SU-DHL-6 (cell line): ENCODE data around the gene RGL2.

Source experiments
- H2AFZ ChIP-seq: fragments of 200-600 bp; sonication (generic); 2 replicates; pipeline ENCODE4 v1.6.1; 2014; ENCODE audit warnings: low read depth, mild to moderate bottlenecking, moderate library complexity, mixed read lengths, antibody characterized with exemption, low read length; ENCODE audit not compliant: severe bottlenecking
- H3F3A ChIP-seq: fragments of 200-600 bp; shearing (Covaris generic); 2 replicates; pipeline ENCODE4 v1.6.0; 2016; ENCODE audit warnings: antibody characterized with exemption, mild to moderate bottlenecking; ENCODE audit not compliant: insufficient read depth
- H3K27ac ChIP-seq: fragments of 200-600 bp; sonication (generic); 2 replicates; pipeline ENCODE4 v1.5.1; 2016; ENCODE audit warnings: low read depth, mild to moderate bottlenecking, low read length, moderate library complexity, mixed read lengths
- H3K27me3 ChIP-seq: fragments of 200-600 bp; sonication (generic), shearing (Covaris generic); 2 replicates; pipeline ENCODE4 v1.6.0; 2014; ENCODE audit warnings: mild to moderate bottlenecking, low read length
- H3K36me3 ChIP-seq: fragments of 200-600 bp; sonication (generic); 2 replicates; pipeline ENCODE4 v1.6.1; 2014; ENCODE audit warnings: mild to moderate bottlenecking, low read length, mixed read lengths
- H3K4me2 ChIP-seq: fragments of 300-600, 200-600 bp; shearing (Covaris generic), sonication (generic); 2 replicates; pipeline ENCODE4 v1.6.0; 2014; ENCODE audit warnings: low read length, low read depth, mild to moderate bottlenecking; ENCODE audit not compliant: poor library complexity, severe bottlenecking
- H3K4me3 ChIP-seq: fragments of 200-600 bp; sonication (generic); 2 replicates; pipeline ENCODE4 v1.5.1; 2014; ENCODE audit warnings: antibody characterized with exemption, low read length, mild to moderate bottlenecking, mixed read lengths; ENCODE audit not compliant: insufficient read depth, poor library complexity, severe bottlenecking
- H3K79me2 ChIP-seq: fragments of 200-600 bp; sonication (generic); 2 replicates; pipeline ENCODE4 v1.6.1; 2014; ENCODE audit warnings: mild to moderate bottlenecking, low read length, moderate library complexity; ENCODE audit not compliant: insufficient read depth
- H3K9ac ChIP-seq: fragments of 200-600 bp; sonication (generic); 2 replicates; pipeline ENCODE4 v1.7.0; 2014; ENCODE audit warnings: mild to moderate bottlenecking, low read length
- H3K9me2 ChIP-seq: fragments of 200-600 bp; sonication (generic); replicated peaks from 2 replicates; pipeline ENCODE4 v1.6.1; 2014; ENCODE audit warnings: low read length; ENCODE audit not compliant: insufficient read depth
- H3K9me3 ChIP-seq: fragments of 200-600 bp; sonication (generic); 2 replicates; pipeline ENCODE4 v1.6.1; 2014; ENCODE audit warnings: low read length, mixed read lengths; ENCODE audit not compliant: insufficient read depth
- H4K20me1 ChIP-seq: fragments of 200-600 bp; sonication (generic); 2 replicates; pipeline ENCODE4 v1.6.1; 2014; ENCODE audit warnings: low read depth, mild to moderate bottlenecking, antibody characterized with exemption, low read length, moderate library complexity, mixed read lengths
- EZH2phosphoT487 ChIP-seq: fragments of 200-600 bp; sonication (generic), shearing (Covaris generic); conservative IDR thresholded peaks from 2 replicates; pipeline ENCODE4 v1.6.1; 2018; ENCODE audit warnings: mild to moderate bottlenecking, antibody characterized with exemption, low read length, moderate library complexity, mixed read lengths
- TF ChIP-seq, protein P1 (sequence below): fragments of 200-600 bp; sonication (generic); IDR thresholded peaks from one replicate; pipeline ENCODE4 v1.5.1; 2017; ENCODE audit warnings: antibody characterized with exemption, mild to moderate bottlenecking, low read length, moderate library complexity; ENCODE audit not compliant: insufficient read depth, poor library complexity, severe bottlenecking

Gene RGL2

GRCh38 chr6:33251395-33252012 is 47.2 kb downstream of the RGL2 start:
- no peak overlapping the region for H3K4me2 ChIP-seq
- H4K20me1 ChIP-seq: no peaks in the 10 kb centered on the region
- H3K9ac ChIP-seq: no peak overlapping the region
- TF ChIP-seq, protein P1, sequence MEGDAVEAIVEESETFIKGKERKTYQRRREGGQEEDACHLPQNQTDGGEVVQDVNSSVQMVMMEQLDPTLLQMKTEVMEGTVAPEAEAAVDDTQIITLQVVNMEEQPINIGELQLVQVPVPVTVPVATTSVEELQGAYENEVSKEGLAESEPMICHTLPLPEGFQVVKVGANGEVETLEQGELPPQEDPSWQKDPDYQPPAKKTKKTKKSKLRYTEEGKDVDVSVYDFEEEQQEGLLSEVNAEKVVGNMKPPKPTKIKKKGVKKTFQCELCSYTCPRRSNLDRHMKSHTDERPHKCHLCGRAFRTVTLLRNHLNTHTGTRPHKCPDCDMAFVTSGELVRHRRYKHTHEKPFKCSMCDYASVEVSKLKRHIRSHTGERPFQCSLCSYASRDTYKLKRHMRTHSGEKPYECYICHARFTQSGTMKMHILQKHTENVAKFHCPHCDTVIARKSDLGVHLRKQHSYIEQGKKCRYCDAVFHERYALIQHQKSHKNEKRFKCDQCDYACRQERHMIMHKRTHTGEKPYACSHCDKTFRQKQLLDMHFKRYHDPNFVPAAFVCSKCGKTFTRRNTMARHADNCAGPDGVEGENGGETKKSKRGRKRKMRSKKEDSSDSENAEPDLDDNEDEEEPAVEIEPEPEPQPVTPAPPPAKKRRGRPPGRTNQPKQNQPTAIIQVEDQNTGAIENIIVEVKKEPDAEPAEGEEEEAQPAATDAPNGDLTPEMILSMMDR: no peak
- TF ChIP-seq EZH2phosphoT487: no peak
- no peak overlapping the region for H3K27ac ChIP-seq
- peaks cover 17% of the 10 kb centered on the region for H3F3A ChIP-seq
- H2AFZ ChIP-seq: no peak overlapping the region
- peaks cover 7% of the 10 kb centered on the region; the same call in 1 of the 2 replicates for H3K79me2 ChIP-seq
- H3K27me3 ChIP-seq: no peaks in the 10 kb centered on the region
- no peak overlapping the region for H3K4me3 ChIP-seq
- no peaks in the 10 kb centered on the region for H3K36me3 ChIP-seq
- no peaks in the 10 kb centered on the region for H3K9me3 ChIP-seq
- H3K9me2 ChIP-seq: no peaks in the 10 kb centered on the region

DNA sequence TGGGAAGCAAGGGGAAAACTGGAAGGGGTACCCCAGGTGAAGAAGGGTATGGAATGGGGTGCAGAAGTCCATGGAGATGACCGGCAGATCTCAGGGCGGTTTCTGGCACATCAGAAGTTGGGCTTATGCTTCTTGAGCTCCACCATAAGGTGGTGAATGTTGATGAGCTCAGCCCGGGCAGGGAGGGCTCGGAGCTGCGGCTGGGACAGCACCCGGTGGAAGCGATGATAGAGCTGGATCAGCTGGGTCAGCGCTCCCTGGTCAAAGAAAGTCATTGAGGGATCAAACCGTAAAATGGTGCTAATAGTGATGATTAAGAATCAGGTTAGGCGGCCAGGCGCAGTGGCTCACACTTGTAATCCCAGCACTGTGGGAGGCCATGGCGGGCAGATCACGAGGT is 48.0 kb downstream of the RGL2 start:
- no peak overlapping the region for H2AFZ ChIP-seq
- peaks cover 17% of the 10 kb centered on the region for H3F3A ChIP-seq
- no peak overlapping the region for H3K27ac ChIP-seq
- H4K20me1 ChIP-seq: no peaks in the 10 kb centered on the region
- H3K4me3 ChIP-seq: no peak overlapping the region
- peak overlapping the region; percentile 78; the same call in 1 of the 2 replicates for H3K9ac ChIP-seq
- H3K4me2 ChIP-seq: peak overlapping the region; percentile 75
- H3K9me2 ChIP-seq: no peaks in the 10 kb centered on the region
- TF ChIP-seq EZH2phosphoT487: no peak
- TF ChIP-seq, protein P1: no peak
- no peaks in the 10 kb centered on the region for H3K27me3 ChIP-seq
- no peaks in the 10 kb centered on the region for H3K9me3 ChIP-seq
- H3K79me2 ChIP-seq: peaks cover 7% of the 10 kb centered on the region; the same call in 1 of the 2 replicates
- H3K36me3 ChIP-seq: no peaks in the 10 kb centered on the region

DNA sequence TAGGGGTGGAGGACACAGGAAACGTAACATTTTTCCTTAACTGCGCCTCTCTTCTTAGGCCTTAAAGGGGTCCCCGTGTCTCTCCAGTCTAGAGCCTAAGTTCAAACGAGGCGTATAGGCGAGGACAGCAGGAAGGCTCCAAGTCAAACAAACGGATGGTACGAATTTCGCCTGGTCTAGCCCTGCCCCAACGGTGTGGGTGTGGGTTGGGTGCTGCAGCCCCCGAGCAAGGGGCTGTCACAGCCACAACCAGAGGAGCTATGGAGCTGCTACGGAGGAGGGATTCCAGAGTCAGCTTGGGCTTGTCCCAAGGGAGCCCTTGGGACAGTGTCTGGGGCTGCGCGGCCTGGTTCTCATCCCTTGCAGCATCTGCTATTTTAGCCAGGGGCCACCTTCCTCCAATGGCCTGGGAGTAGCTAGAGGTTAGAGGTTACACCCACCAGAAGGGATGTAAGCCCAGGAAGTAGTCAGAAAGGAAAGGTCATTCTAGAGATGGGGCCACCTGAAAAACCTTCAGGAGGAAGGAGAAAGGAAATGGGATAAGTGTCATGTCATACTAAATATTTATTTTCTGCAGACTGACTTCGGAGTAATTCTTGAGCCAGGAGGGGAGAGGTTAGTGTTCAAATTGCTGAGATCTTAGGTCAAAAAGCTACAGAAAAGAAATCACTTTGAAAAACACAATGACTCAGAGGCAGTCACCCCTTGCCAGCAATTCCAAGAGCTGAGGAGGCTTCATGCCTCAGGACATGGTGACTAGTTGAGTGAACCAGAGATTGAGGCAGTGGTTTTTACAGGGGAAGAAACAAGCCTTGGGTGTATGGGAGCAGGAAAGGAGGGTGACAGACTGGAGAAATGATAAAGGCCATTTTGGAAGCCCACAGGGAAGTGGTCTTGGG is 48.8 kb downstream of the RGL2 start:
- Histone ChIP-seq H3K4me2 (peak overlapping the region; percentile 75), H3K27me3 (no peaks in the 10 kb centered on the region), H3F3A (peaks cover 17% of the 10 kb centered on the region), H3K27ac (peak overlapping the region; percentile 73), H3K79me2 (peaks cover 7% of the 10 kb centered on the region; the same call in 1 of the 2 replicates), H3K36me3 (no peaks in the 10 kb centered on the region), H2AFZ (peak overlapping the region; percentile 43), H3K9ac (peak overlapping the region; percentile 78), H3K4me3 (peak overlapping the region; percentile 65), H3K9me2 (no peaks in the 10 kb centered on the region), H4K20me1 (no peaks in the 10 kb centered on the region), H3K9me3 (no peaks in the 10 kb centered on the region)
- TF ChIP-seq EZH2phosphoT487: no peak
- TF ChIP-seq, protein P1: no peak
